GM21390 (cell line): Measurements from ENCODE around the gene STARD3NL.
"Not testable (repeated sequence)": the region's sequence is repeated elsewhere in the genome, so short reads cannot be mapped to it uniquely, and the experiment has no call there.

ENCODE experiments used
- ATAC-seq: cut with Tn5 transposase; IDR thresholded peaks from one replicate; pipeline ENCODE4 v1.9.1; 2021; ENCODE audit not compliant: unreplicated experiment

STARD3NL gene

DNA sequence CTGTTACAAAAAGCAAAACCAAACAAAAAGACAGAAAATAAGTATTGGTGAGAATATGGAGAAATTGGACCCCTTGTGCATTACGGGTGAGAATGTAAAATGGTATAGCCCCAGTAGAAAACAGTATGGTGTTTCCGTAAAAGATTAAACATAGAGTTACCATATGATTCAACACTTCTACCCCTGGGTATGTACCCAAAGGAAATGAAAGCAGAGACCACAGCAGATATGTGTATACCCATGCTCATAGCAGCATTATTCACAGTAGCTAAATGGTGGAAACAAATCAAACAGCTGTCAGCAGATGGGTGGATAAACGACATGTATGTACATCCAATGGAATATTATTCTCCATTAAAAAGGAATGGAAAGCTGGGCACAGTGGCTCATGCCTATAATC, 42.4 kb downstream of the STARD3NL start:
- no peak for ATAC-seq

DNA sequence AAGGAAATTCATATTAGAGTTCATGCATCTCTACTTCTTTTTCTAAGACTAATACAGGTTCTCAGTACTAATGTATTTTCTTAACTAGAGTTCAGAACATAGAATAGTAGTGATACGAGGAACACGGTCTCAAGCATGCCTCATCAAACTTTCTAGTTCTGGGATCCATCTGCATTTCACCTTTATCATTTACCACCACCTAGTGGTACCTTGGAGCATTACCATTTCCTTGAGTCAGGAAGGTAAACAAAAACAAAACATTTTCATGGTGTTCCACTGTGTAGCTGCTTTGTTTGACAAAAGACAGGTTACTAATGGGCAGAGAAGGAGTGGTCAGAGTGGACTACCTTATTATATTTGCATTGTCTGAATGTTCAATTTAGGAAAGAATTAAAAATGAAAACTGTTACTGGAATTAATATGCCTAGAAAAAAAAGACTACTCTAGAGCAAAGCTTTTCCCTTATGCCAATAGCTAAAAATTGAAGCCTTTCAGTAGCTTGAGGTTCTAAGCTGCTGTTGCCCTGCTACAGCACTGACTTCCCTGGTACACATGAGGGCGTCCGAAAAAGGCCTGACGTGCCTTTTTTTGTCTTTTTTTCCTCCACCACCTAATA, 44.5 kb downstream of the STARD3NL start:
- no peak for ATAC-seq

DNA sequence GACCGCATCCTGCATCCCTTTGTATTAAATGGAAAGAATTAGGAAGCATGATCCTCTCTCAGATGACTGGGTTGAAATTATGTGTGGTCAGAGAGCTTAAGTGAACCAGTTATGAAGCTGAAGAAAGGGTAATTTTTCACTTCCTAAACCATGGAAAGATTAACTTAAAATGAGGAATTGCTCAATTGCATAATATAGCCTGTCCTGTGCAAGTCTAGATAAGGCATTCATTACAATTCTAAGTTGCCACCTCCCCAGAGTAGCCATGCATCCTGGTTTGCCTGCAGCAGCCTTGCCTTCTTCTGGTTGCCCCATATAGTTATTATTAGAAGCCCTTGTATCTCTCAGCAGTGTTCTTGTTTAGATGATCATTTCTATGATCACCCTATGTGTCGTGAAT, 45.3 kb downstream of the STARD3NL start:
- ATAC-seq = no peak

DNA sequence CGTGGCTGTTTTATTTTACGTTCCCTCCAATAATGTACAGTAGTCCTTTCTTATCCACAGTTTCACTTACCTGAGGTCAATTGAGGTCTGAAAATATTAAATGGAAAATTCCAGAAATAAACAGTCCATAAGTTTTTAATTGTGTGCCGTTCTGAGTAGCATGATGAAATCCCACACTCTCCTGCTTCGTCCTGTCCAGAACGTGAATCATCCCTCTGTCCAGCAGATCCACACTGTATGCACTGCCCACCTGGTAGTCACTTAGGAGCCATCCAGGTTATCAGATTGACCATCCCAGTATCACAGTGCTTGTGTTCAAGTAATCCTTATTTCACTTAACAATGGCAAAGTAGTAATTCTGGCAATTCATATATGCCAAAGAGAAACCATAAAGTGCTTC, 46.3 kb downstream of the STARD3NL start:
- no peak for ATAC-seq

DNA sequence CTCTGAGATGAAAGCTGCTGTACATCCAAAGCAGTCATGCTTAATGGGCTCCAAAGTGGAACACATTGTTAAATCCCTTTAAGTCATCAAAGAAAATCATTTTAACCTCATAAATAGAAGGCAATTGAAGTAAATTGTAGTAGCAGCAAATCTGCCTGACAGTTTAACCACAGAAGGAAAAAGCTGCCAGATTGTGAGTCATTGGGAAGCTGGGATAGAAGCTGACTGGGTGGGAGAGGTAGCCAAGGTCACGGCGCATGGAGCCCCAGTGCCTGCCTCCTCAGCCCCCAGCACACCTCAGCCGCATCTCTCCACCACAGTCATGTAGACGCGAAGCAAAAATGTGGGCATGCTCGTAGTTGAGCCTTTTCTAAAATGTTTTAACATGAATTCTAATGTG, 51.3 kb downstream of the STARD3NL start:
- no peak for ATAC-seq

DNA sequence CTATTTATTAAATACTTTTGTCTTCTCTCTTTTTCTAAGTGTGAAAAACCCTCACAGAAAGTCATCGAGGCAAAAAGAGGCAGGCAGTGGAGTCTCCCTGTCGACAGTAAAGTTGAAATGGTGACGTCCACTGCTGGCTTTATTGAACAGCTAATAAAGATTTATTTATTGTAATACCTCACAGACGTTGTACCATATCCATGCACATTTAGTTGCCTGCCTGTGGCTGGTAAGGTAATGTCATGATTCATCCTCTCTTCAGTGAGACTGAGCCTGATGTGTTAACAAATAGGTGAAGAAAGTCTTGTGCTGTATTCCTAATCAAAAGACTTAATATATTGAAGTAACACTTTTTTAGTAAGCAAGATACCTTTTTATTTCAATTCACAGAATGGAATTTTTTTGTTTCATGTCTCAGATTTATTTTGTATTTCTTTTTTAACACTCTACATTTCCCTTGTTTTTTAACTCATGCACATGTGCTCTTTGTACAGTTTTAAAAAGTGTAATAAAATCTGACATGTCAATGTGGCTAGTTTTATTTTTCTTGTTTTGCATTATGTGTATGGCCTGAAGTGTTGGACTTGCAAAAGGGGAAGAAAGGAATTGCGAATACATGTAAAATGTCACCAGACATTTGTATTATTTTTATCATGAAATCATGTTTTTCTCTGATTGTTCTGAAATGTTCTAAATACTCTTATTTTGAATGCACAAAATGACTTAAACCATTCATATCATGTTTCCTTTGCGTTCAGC, 52.0 kb downstream of the STARD3NL start:
- ATAC-seq = no peak

DNA sequence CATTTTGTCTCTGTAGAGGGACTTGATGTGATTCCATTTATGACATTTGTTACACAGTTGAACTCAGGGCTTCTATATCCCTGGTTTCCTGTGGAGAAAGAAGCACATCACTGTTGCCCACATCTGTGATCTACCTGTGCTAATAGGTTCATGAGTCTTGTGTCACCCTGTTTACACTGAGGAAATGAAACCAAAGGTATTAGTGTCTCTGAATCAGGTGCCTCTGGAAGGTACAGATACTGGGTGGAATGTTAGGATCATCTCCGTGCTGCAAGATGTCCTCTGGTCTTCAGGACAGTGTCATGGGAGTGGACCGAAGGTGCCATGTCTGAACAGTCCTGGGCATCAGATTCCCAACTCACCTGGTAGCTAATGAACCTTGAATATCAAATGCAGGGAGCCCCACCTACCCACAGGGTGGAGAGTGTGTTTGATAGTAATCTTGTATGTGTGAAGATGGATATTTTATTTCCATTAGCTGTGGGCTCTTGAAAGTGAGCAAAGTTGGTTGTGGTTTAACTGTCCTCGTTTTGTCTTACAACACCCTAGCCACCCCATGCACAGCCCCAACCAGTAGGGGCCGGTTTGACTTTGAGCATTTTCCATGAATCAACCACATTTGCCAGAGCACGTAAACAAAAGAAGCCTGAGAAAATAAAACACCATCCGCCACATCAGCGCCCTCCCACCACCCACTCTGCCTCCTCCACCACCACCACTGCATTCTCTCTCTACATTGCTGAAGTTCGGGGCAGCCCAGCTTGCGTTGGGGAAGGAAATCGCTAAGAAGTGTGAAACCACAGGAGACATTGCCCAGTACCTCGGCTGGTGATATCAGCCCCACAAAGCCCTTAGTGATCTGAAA, 54.7 kb downstream of the STARD3NL start:
- ATAC-seq = peak; percentile 85

DNA sequence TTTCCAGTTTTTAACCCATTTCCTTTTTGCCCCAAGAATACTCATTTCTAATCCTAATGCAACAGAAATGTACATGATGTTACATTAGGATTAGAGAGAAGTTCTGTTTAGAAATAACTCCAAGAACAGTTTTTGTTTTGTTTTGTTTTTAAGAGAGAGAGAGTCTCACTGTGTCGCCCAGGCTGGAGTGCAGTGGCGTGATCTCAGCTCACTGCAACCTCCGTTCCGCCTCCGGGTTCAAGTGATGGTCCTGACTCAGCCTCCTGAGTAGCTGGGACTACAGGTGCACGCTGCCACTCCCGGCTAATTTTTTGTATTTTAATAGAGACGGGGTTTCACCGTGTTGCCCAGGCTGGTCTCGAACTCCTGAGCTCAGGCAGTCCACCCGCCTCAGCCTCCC, 56.7 kb downstream of the STARD3NL start:
- ATAC-seq = not testable (repeated sequence)

DNA sequence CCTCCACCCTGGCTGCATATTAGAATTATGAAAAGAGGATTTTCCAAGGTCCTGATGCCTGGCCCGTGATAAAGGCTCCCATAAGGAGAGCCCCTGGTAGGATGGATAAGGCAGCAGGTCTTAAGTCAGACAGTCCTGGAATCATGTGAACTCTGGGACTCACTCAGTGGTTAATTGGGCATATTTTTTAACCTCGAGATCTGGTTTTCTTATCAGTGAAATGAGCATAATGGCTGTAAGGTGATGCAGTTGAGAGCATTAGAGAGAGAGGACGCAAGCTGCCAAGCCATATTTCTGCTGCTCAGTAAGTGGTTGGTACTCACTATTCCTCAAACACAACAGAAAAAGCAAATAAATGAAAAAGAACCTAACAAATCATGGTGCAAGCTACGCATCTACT, 57.6 kb downstream of the STARD3NL start:
- ATAC-seq = no peak

DNA sequence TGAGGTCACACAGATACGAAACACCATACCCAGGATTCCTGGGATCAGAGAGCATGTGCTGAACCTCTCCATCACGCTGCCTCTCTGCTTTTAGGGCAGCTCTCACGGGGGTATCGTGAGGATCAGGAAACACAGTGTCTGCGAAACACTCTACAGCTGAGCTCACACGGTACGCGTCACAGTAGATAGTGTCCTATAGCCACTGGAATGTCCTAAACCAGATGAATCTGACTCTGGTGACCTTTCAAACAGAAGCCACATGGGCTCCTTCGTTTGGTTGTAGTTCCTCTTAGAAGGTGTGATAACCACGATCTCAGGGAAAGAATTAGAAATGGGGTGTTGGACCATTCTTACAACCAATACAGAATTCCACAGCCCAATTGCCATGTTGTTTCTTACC, 61.1 kb downstream of the STARD3NL start:
- ATAC-seq = not testable (repeated sequence)

DNA sequence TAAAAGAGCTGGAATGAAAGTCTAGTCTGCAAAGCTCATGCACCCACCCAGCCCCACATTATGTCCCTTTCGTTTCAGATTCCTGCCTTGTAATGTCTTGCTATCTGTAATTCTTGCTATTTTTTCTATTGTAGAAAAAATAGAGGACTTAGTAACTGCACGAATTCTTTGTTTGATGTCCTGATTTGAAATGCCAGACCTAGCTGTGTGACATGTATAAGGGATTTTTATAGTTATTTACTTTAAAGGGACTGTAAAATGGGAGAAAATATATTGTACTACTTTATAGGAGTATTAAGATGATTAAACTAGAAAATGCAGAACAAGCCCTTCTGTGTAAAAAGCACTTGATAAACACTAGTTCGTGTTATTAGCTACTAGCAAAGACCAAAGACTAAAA, 63.0 kb downstream of the STARD3NL start:
- ATAC-seq = no peak

DNA sequence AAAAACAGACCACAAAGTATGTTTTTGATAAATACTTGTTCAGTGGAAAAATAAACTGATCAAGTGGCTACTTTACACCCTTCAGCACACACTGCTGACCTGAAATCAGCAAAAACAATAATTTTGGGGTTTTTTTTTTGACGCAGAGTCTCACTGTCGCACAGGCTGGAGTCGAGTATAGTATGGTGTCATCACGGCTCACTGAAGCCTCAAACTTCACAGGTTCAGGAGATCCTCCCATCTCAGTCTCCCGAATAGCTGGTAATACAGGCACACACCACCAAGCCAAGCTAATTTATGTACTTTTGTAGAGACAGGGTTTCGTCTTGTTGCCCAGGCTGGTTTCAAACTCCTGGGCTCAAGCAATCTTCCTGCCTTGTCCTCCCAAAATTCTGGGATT, 64.8 kb downstream of the STARD3NL start:
- no peak for ATAC-seq

DNA sequence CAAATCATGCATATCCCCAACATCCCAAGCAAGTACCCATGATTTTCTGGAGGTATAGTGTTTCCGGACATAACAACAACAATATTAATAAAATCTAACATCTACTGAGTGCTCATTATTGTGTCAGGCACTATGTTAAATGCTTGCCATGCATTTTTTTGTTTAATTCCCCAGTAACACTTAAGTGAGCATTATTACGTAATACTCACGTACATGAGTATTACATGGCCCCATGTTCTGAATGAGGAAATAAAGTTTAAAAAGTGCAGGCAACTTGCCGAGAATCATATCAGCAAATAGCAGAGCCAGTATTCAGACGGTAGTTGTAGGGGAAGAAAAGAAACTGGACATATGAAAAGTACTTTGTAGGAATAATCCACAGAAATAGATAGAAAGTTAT, 65.3 kb downstream of the STARD3NL start:
- not testable (repeated sequence) for ATAC-seq

DNA sequence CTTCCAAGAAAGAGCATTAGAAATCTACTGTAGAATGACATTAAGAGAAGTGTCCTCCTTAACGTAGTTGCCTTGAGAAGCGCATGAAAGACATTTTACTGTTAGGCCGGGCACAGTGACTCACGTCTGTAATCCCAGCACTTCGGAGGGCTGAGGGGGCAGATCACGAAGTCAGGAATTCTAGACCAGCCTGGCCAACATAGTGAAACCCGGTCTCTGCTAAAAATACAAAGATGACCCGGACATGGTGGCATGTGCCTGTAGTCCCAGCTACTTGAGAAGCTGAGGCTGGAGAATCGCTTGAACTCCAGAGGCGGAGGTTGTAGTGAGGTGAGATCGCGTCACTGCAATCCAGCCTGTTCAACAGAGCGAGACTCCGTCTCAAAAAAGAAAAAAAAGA, 66.5 kb downstream of the STARD3NL start:
- no peak for ATAC-seq

DNA sequence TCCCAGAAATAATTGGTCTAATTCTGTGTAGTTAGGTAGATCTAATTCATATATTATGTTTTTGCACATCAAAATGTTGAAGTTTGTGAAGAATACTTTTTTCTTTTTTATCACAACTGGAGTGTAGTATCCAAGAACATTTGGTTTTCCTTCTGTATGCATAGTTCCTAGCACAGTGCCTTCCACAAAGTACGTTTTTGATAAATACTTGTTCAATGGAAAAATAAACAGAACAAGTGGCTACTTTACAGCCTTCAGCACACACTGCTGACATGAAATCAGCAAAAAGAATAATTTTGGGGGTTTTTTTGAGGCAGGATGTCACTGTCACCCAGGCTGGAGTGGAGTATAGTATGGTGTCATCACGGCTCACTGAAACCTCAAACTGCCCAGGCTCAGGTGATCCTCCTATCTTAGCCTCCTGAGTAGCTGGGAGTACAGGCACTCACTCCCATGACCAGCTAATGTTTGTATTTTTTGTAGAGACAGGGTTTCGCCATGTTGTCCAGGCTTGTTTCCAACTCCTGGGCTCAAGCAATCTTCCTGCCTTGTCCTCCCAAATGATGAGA, 67.4 kb downstream of the STARD3NL start:
- ATAC-seq = no peak

DNA sequence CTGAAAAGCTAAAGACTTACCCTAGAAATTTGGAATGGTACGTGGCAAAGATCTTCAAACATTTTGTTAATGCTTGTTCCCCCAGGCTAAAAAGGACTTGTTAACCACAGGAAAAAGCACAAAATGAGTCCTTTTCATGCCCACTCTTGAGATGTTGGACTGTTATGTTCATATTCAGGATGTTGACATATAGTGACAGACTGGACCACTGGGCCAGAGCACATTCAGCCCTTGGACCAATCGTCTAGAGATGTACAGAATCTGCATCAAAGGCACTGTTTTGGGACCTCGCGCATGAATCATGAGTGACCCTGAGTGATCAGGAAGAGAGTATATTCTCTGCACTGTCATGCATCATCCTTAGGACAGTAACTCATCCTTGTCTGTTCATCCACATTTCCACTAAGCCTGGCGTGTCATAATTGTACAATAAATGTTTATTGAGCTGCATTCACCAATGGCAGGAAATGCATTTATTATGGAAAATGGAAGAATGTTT, 70.1 kb downstream of the STARD3NL start:
- ATAC-seq = no peak

DNA sequence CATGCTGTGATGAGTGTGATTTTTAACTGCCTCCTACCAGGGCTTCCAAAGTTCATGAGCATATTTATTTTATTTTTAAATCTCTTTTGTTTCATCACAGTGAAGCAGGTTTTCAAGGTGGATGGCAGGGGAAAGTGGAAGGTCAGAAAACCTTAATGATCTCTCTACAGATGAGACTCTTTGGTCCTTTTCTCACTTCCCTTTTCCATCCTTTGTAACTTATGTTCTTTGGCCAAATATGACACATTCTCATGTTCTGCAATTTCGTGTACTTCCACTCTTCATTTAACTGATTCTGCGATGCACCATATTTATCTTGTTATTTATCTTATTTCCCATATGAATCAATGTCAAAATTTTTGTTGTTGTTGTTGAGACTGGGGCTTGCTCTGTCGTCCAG, 71.8 kb downstream of the STARD3NL start:
- peak; percentile 93 for ATAC-seq

DNA sequence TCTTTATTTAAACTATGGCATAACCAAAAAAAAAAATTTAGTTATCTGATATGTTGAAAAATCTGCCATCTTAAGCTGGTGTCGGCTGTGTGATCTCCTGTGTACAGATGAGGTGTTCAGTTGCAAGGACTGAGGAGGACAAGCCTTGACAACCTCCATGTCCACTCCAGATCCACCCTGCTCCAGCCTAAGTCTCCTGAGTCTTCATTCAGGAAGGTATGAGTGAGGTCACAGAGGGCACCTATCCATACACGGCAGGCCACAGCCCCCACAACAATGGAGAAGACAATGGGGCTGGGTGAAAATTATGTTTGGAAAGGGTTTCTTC, 79.3 kb downstream of the STARD3NL start:
- ATAC-seq = no peak

DNA sequence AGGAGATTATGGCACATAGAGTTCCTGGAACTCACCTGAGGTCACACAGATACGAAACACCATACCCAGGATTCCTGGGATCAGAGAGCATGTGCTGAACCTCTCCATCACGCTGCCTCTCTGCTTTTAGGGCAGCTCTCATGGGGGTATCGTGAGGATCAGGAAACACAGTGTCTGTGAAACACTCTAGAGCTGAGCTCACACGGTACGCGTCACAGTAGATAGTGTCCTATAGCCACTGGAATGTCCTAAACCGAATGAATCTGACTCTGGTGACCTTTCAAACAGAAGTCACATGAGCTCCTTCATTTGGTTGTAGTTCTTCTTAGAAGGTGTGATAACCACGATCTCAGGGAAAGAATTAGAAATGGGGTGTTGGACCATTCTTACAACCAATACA, 81.1 kb downstream of the STARD3NL start:
- not testable (repeated sequence) for ATAC-seq

DNA sequence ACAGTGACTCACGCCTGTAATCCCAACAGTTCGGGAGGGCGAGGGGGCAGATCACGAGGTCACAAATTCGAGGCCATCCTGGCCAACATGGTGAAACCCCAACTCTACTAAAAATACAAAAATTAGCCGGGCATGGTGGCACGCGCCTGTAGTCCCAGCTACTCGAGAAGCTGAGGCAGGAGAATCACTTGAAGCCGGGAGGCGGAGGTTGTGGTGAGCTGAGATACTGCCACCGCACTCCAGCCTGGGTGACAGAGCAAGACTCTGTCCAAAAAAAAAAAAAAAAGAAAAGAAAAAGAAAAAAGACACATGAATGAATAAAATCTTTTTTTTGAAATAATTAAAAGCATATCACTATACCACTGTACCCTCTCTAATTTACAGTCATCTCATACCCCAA, 83.6 kb downstream of the STARD3NL start:
- not testable (repeated sequence) for ATAC-seq

DNA sequence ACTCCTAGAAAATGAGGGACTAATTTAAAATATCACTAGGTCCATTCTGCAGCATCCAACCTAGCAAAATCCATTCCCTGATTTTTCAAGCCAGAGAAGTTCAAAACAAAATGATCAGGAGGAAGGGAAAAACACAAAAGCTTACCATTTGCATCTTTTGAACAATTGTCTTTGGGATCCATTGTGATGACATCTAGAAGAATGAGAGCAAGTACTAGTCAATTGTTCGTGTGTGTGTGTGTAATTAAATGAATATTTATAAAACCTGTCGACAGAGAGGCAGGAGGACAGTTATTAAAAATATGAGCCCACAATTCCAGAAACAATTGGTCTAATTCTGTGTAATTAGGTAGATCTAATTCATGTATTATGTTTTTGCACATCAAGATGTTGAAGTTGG, 84.0 kb downstream of the STARD3NL start:
- not testable (repeated sequence) for ATAC-seq
